PC-3 (cell line): ENCODE results near the gene AFG1L. TPM values are rescaled to one million over a fixed set of nuclear protein-coding genes. Genes with fewer than 3 reads are reported as not detected.

Source experiments
- ATAC-seq: fragments of 200-7000 bp; cut with Tn5 transposase; 2 replicates; pipeline ENCODE4 v1.9.1; 2020; ENCODE audit warnings: mild to moderate bottlenecking, moderate library complexity
- BruUV-seq: library from RNA; stranded (reverse); fragments of 400-500 nt; replicated peaks from 2 replicates; lab custom pipeline; 2021; lab: Mats Ljungman, UMichigan
- CTCF ChIA-PET: fragments of 300-600 bp; sonication (Branson Sonifier 250); formaldehyde crosslinking; loops from one replicate; lab custom pipeline; 2022; ENCODE audit warnings: antibody characterized with exemption; lab: Charles Lee
- POLR2A ChIA-PET: fragments of 300-600 bp; sonication (Branson Sonifier 250); formaldehyde crosslinking; loops from one replicate; lab custom pipeline; 2022; ENCODE audit warnings: antibody characterized with exemption; ENCODE audit not compliant: unreplicated experiment; lab: Charles Lee
- DNase-seq: peaks from one replicate; pipeline ENCODE4 v3.0.0-alpha.2; 2015
- H2AFZ ChIP-seq: fragments of 300-600 bp; sonication (generic); 2 replicates; pipeline ENCODE4 v1.6.0; 2016; ENCODE audit warnings: antibody characterized with exemption, low read length
- H3F3A ChIP-seq: fragments of 300-600 bp; sonication (generic); one replicate; pipeline ENCODE4 v1.6.0; 2017; ENCODE audit warnings: antibody characterized with exemption, low read length, control low read depth, mild to moderate bottlenecking; ENCODE audit not compliant: unreplicated experiment
- H3K27ac ChIP-seq: fragments of 300-600 bp; sonication (generic); 2 replicates; pipeline ENCODE4 v1.5.1; 2016; ENCODE audit warnings: mild to moderate bottlenecking, low read length
- H3K27me3 ChIP-seq: fragments of 300-600 bp; sonication (generic); 2 replicates; pipeline ENCODE4 v1.6.1; 2016; ENCODE audit warnings: low read length, mixed read lengths
- H3K36me3 ChIP-seq: fragments of 300-600 bp; sonication (generic); 2 replicates; pipeline ENCODE4 v1.6.1; 2016; ENCODE audit warnings: low read depth, mixed run types, low read length, mixed read lengths
- H3K4me1 ChIP-seq: fragments of 300-600 bp; sonication (generic); 2 replicates; pipeline ENCODE4 v1.5.1; 2016; ENCODE audit warnings: low read length; ENCODE audit not compliant: insufficient read depth
- H3K4me2 ChIP-seq: fragments of 300-600 bp; sonication (generic); 2 replicates; pipeline ENCODE4 v1.6.0; 2016; ENCODE audit warnings: low read length
- H3K4me3 ChIP-seq: fragments of 300-600 bp; sonication (generic); 2 replicates; pipeline ENCODE4 v1.5.1; 2016; ENCODE audit warnings: mild to moderate bottlenecking, low read length, mixed read lengths
- H3K79me2 ChIP-seq: fragments of 300-600 bp; sonication (generic); 2 replicates; pipeline ENCODE4 v1.6.1; 2017; ENCODE audit warnings: low read length, mixed read lengths
- H3K9ac ChIP-seq: fragments of 300-600 bp; sonication (generic); 2 replicates; pipeline ENCODE4 v1.6.0; 2016; ENCODE audit warnings: mild to moderate bottlenecking, low read length
- H3K9me2 ChIP-seq: fragments of 300-600 bp; sonication (generic); replicated peaks from 2 replicates; pipeline ENCODE4 v1.6.1; 2016; ENCODE audit warnings: mixed run types, low read length, mixed read lengths
- H3K9me3 ChIP-seq: fragments of 300-600 bp; sonication (generic); 2 replicates; pipeline ENCODE4 v1.6.1; 2016; ENCODE audit warnings: low read length, mixed read lengths
- H4K20me1 ChIP-seq: fragments of 300-600 bp; sonication (generic); 2 replicates; pipeline ENCODE4 v1.6.1; 2016; ENCODE audit warnings: low read length, mixed read lengths
- CTCF ChIP-seq: fragments of 300-600 bp; sonication (generic); conservative IDR thresholded peaks from 2 replicates; pipeline ENCODE4 v1.5.1; 2017; ENCODE audit warnings: antibody characterized with exemption, low read depth, mild to moderate bottlenecking, low read length
- EZH2 ChIP-seq: fragments of 300-600 bp; sonication (generic); IDR thresholded peaks from one replicate; pipeline ENCODE4 v1.6.1; 2017; ENCODE audit warnings: antibody characterized with exemption, mild to moderate bottlenecking, low read length; ENCODE audit not compliant: unreplicated experiment
- EZH2phosphoT487 ChIP-seq: fragments of 300-600 bp; sonication (generic); IDR thresholded peaks from 2 replicates; pipeline ENCODE4 v1.6.1; 2018; ENCODE audit warnings: mild to moderate bottlenecking, antibody characterized with exemption, low read length, borderline replicate concordance
- intact Hi-C: fragments of 100-400 bp; cut with micrococcal nuclease; formaldehyde crosslinking; loops from 2 replicates; pipeline ENCODE4 v1.9.0; 2023
- total RNA-seq: library from RNA; depleted of rRNA; stranded (reverse); fragments of >200 nt; gene quantifications from 2 replicates; pipeline ENCODE4 v1.2.3, GENCODE V29; 2014

Gene AFG1L
- total RNA-seq, 1 experiment from 2014 or later = 3.6 TPM

GRCh38 chr6:108361312-108361932 is 66.6 kb downstream of the AFG1L start:
- Histone ChIP-seq H3K9me3 (no peaks in the 10 kb centered on the region), H3K9ac (no peak overlapping the region), H3K27ac (no peak overlapping the region), H3K4me1 (no peaks in the 10 kb centered on the region), H2AFZ (no peak overlapping the region), H3F3A (no peaks in the 10 kb centered on the region), H3K79me2 (no peaks in the 10 kb centered on the region), H4K20me1 (no peaks in the 10 kb centered on the region), H3K4me3 (no peak overlapping the region), H3K4me2 (no peak overlapping the region), H3K9me2 (no peaks in the 10 kb centered on the region), H3K36me3 (no peaks in the 10 kb centered on the region), H3K27me3 (no peaks in the 10 kb centered on the region)
- intact Hi-C loops = no loop called here
- POLR2A ChIA-PET = no interaction called here
- TF ChIP-seq CTCF (no peak), EZH2 (no peak), EZH2phosphoT487 (no peak)
- BruUV-seq = no TSS peak
- CTCF ChIA-PET = no interaction called here
- ATAC-seq = no peak
- DNase-seq = no peak

GRCh38 chr6:108362455-108362854 is 67.6 kb downstream of the AFG1L start:
- no peak overlapping the region for H3K4me3 ChIP-seq
- no peaks in the 10 kb centered on the region for H3F3A ChIP-seq
- no peak overlapping the region for H3K9ac ChIP-seq
- H3K27me3 ChIP-seq = no peaks in the 10 kb centered on the region
- H3K4me1 ChIP-seq = no peaks in the 10 kb centered on the region
- H3K9me2 ChIP-seq = no peaks in the 10 kb centered on the region
- no peaks in the 10 kb centered on the region for H3K79me2 ChIP-seq
- no peak overlapping the region for H3K27ac ChIP-seq
- intact Hi-C loops = no loop called here
- ATAC-seq = no peak
- POLR2A ChIA-PET = no interaction called here
- no peak overlapping the region for H3K4me2 ChIP-seq
- no peaks in the 10 kb centered on the region for H3K9me3 ChIP-seq
- no peak overlapping the region for H2AFZ ChIP-seq
- no peaks in the 10 kb centered on the region for H3K36me3 ChIP-seq
- no peak for TF ChIP-seq CTCF
- TF ChIP-seq EZH2phosphoT487 = no peak
- TF ChIP-seq EZH2 = no peak
- BruUV-seq = no TSS peak
- no peaks in the 10 kb centered on the region for H4K20me1 ChIP-seq
- no peak for DNase-seq
- CTCF ChIA-PET = no interaction called here

GRCh38 chr6:108363113-108363512 is 68.3 kb downstream of the AFG1L start:
- no peaks in the 10 kb centered on the region for H3K27me3 ChIP-seq
- H3K4me1 ChIP-seq = no peaks in the 10 kb centered on the region
- no peaks in the 10 kb centered on the region for H3K36me3 ChIP-seq
- no peak overlapping the region for H3K4me2 ChIP-seq
- H2AFZ ChIP-seq = no peak overlapping the region
- no peaks in the 10 kb centered on the region for H3K79me2 ChIP-seq
- POLR2A ChIA-PET = no interaction called here
- no peaks in the 10 kb centered on the region for H3K9me3 ChIP-seq
- no peak for ATAC-seq
- intact Hi-C loops = no loop called here
- H3K27ac ChIP-seq = no peak overlapping the region
- DNase-seq = no peak
- no TSS peak for BruUV-seq
- no peaks in the 10 kb centered on the region for H4K20me1 ChIP-seq
- TF ChIP-seq EZH2 = no peak
- no peak for TF ChIP-seq CTCF
- no peak for TF ChIP-seq EZH2phosphoT487
- no peaks in the 10 kb centered on the region for H3K9me2 ChIP-seq
- H3F3A ChIP-seq = no peaks in the 10 kb centered on the region
- H3K9ac ChIP-seq = no peak overlapping the region
- CTCF ChIA-PET = no interaction called here
- no peak overlapping the region for H3K4me3 ChIP-seq
